CD4-positive, alpha-beta T cell treated with Interleukin-4 for 4 hours (primary cell): ENCODE data around the gene KHDC3L.

Source experiments
- DNase-seq: peaks from one replicate; pipeline ENCODE4 v3.0.0-alpha.2; 2020

Gene KHDC3L

GRCh38 chr6:73362358-73362757 is at the start of gene KHDC3L:
Gene KHDC3L (plus strand): TSS chr6:73362658. CDS start chr6:73362730, 72 bp downstream.
- DNase-seq = no peak

- DNase-seq = no peak
Observed at GRCh38 chr6:73314577-73315492, 47.6 kb upstream of the KHDC3L start.

DNA sequence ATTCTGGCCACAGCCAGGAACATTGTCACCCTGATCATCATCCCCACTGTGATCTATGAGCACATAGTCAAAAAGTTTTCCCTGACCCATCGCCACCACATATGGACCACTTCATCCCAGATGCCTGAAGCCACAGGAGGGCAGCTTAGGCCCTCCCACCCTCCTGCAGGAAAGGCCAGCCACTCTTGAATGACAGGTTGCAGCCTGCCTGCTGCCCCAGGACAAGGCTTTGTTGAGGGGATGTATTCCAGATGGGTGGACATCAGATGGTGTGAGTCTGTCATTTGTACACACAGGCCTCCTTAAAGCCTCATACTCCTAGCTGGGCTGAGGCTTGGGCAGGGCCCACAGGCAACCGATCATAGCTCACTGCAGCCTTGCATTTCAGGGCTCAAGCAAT is 39.1 kb upstream of the KHDC3L start:
- no peak for DNase-seq

GRCh38 chr6:73325656-73326055 is 36.8 kb upstream of the KHDC3L start:
- DNase-seq = no peak

GRCh38 chr6:73328790-73329189 is 33.7 kb upstream of the KHDC3L start:
- no peak for DNase-seq

DNA sequence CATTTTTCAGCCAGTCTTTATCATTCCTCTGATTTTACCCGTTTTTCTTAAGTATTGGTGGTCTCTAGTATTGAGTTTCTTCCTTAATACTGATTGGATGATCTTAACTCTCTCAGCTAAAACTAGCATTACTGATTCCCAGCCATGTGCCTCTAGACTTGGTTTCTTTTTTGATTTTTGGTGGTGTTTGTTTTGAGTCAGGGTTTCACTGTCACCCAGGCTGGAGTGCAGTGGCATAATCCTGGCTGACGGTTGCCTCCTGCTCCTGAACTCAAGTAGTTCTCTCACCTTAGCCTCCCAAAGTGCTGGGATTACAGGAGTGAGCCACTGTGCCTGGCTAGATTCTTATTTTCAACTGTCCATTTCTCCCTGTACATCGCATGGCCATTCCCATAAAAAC is 33.3 kb upstream of the KHDC3L start:
- DNase-seq = no peak

GRCh38 chr6:73339340-73339739 is 23.1 kb upstream of the KHDC3L start:
- no peak for DNase-seq

- no peak for DNase-seq
Observed at GRCh38 chr6:73340048-73340447, 22.4 kb upstream of the KHDC3L start.

- DNase-seq = no peak
Observed at GRCh38 chr6:73341335-73341734, 21.1 kb upstream of the KHDC3L start.

DNA sequence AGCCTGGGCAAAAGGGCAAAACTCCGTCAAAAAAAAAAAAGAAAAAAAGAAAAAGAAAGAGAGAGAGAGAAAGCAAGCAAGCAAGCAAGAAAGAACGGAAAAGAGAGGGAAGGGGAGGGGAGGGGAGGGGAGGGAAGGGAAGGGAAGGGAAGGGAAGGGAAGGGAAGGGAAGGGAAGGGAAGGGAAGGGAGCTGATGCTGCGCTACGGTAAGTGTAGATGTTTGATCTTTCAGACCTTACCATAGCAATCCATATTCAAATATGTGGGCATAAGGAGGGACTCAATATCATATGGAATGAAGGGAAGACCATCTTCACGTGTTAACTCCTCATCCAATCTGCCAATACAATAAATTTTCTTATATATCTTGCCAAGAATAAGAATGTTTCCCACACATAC is 20.3 kb upstream of the KHDC3L start:
- DNase-seq = no peak

GRCh38 chr6:73343164-73343563 is 19.3 kb upstream of the KHDC3L start:
- DNase-seq = no peak

GRCh38 chr6:73348550-73349204 is 13.8 kb upstream of the KHDC3L start:
- no peak for DNase-seq

- no peak for DNase-seq
Observed at GRCh38 chr6:73349311-73349710, 13.1 kb upstream of the KHDC3L start.

GRCh38 chr6:73353636-73354593 is 8.5 kb upstream of the KHDC3L start, which contains the start of gene DPPA5:
Gene DPPA5 (minus strand): TSS chr6:73354276. CDS start chr6:73354225, 51 bp downstream.
- no peak for DNase-seq

- DNase-seq = no peak
Observed at GRCh38 chr6:73362869-73363536, 545 bp downstream of the KHDC3L start.

GRCh38 chr6:73363537-73363875 is 1.0 kb downstream of the KHDC3L start:
- DNase-seq = no peak

GRCh38 chr6:73364121-73364520 is 1.7 kb downstream of the KHDC3L start:
- DNase-seq = no peak

- DNase-seq = no peak
Observed at GRCh38 chr6:73364549-73364948, 2.1 kb downstream of the KHDC3L start.

- no peak for DNase-seq
Observed at GRCh38 chr6:73367761-73368355, 5.4 kb downstream of the KHDC3L start.

- no peak for DNase-seq
Observed at GRCh38 chr6:73368675-73369074, 6.2 kb downstream of the KHDC3L start.

- DNase-seq = no peak
Observed at GRCh38 chr6:73369157-73369556, 6.7 kb downstream of the KHDC3L start.

DNA sequence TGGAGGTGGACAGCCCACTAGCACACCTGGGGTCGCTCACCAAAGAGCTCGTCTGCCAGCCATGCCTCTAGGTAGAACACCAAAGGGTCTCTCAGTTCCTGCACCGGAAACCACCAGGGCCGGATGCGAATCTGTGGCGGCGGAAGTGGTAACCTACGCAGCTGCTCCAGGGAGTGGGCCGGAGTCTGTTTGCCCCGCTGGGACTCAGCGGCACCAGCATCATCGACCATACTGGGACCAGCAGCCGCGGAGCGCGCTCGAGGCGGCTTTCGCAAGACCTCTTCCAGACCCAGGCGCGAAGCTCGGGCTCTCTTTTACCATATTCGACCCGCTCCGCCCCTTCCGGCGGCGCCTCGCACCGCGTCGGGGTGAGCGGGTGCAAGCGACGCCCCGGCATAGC is 7.1 kb downstream of the KHDC3L start, which contains the start of gene OOEP:
OOEP (minus strand) TSS at position 335 of the 400 bp plus-strand sequence; CDS start at position 230, 105 bp downstream.
- no peak for DNase-seq
